H9 (cell line): ENCODE data around the gene SEMA3A. TPM values are rescaled to one million over a fixed set of nuclear protein-coding genes. Genes with fewer than 3 reads are reported as not detected.

Experiments
- DNase-seq: peaks from one replicate; pipeline ENCODE4 v3.0.0-alpha.2; 2017
- H2AFZ ChIP-seq: one replicate; pipeline ENCODE4 v1.6.1; 2013; ENCODE audit warnings: mild to moderate bottlenecking, low read length, control low read depth, moderate library complexity
- H2AK5ac ChIP-seq: 2 replicates; pipeline ENCODE4 v1.6.1; 2013; ENCODE audit warnings: low read length, control low read depth, mixed read lengths; ENCODE audit not compliant: insufficient read length
- H2BK120ac ChIP-seq: one replicate; pipeline ENCODE4 v1.6.1; 2013; ENCODE audit warnings: low read depth, mild to moderate bottlenecking, low read length, control low read depth, inconsistent platforms; ENCODE audit not compliant: poor library complexity, severe bottlenecking
- H2BK12ac ChIP-seq: 2 replicates; pipeline ENCODE4 v1.6.1; 2013; ENCODE audit warnings: low read length, control low read depth, mixed read lengths, low read depth; ENCODE audit not compliant: insufficient read length
- H2BK15ac ChIP-seq: 2 replicates; pipeline ENCODE4 v1.6.1; 2013; ENCODE audit warnings: low read depth, low read length, control low read depth
- H2BK20ac ChIP-seq: one replicate; pipeline ENCODE4 v1.6.1; 2013; ENCODE audit warnings: low read depth, mild to moderate bottlenecking, low read length, control low read depth, inconsistent platforms; ENCODE audit not compliant: poor library complexity, severe bottlenecking
- H2BK5ac ChIP-seq: 2 replicates; pipeline ENCODE4 v1.6.1; 2013; ENCODE audit warnings: low read length, control low read depth, mixed read lengths; ENCODE audit not compliant: insufficient read length
- H3K14ac ChIP-seq: 2 replicates; pipeline ENCODE4 v1.6.1; 2013; ENCODE audit warnings: low read length, control low read depth; ENCODE audit not compliant: insufficient read depth
- H3K18ac ChIP-seq: 2 replicates; pipeline ENCODE4 v1.6.1; 2013; ENCODE audit warnings: low read depth, mild to moderate bottlenecking, mixed read lengths, low read length, control low read depth; ENCODE audit not compliant: insufficient read length
- H3K23ac ChIP-seq: 2 replicates; pipeline ENCODE4 v1.6.1; 2013; ENCODE audit warnings: low read length, control low read depth, mixed read lengths, low read depth; ENCODE audit not compliant: insufficient read length
- H3K23me2 ChIP-seq: 2 replicates; pipeline ENCODE4 v1.6.1; 2013; ENCODE audit warnings: low read depth, mild to moderate bottlenecking, mixed read lengths, low read length, control low read depth; ENCODE audit not compliant: insufficient read length, poor library complexity, severe bottlenecking
- H3K27ac ChIP-seq: 2 replicates; pipeline ENCODE4 v1.5.1; 2013; ENCODE audit warnings: low read length, control low read depth, mixed read lengths, low read depth; ENCODE audit not compliant: insufficient read length
- H3K27me3 ChIP-seq: 2 replicates; pipeline ENCODE4 v1.6.1; 2013; ENCODE audit warnings: low read length, control low read depth, inconsistent platforms; ENCODE audit not compliant: insufficient read depth
- H3K4ac ChIP-seq: 2 replicates; pipeline ENCODE4 v1.6.1; 2013; ENCODE audit warnings: low read depth, mild to moderate bottlenecking, control low read depth, inconsistent platforms, low read length, moderate library complexity
- H3K4me1 ChIP-seq: 2 replicates; pipeline ENCODE4 v1.6.1; 2013; ENCODE audit warnings: low read length, control low read depth, inconsistent platforms; ENCODE audit not compliant: insufficient read depth
- H3K4me2 ChIP-seq: 2 replicates; pipeline ENCODE4 v1.6.1; 2013; ENCODE audit warnings: low read length, control low read depth, mixed read lengths; ENCODE audit not compliant: insufficient read length, insufficient read depth
- H3K56ac ChIP-seq: 2 replicates; pipeline ENCODE4 v1.6.1; 2013; ENCODE audit warnings: low read depth, mild to moderate bottlenecking, mixed read lengths, low read length, control low read depth; ENCODE audit not compliant: insufficient read length
- H3K79me1 ChIP-seq: 2 replicates; pipeline ENCODE4 v1.6.1; 2013; ENCODE audit warnings: low read depth, mild to moderate bottlenecking, moderate library complexity, low read length, control low read depth, inconsistent platforms; ENCODE audit not compliant: insufficient read depth, poor library complexity, severe bottlenecking
- H3K79me2 ChIP-seq: 2 replicates; pipeline ENCODE4 v1.6.1; 2013; ENCODE audit warnings: low read length, control low read depth, inconsistent platforms; ENCODE audit not compliant: insufficient read depth
- H3K9ac ChIP-seq: 2 replicates; pipeline ENCODE4 v1.6.1; 2013; ENCODE audit warnings: low read length, control low read depth, mixed read lengths; ENCODE audit not compliant: insufficient read length; ENCODE audit errors: extremely low read depth
- H3K9me3 ChIP-seq: one replicate; pipeline ENCODE4 v1.6.1; 2013; ENCODE audit warnings: low read depth, low read length, inconsistent platforms; ENCODE audit not compliant: control insufficient read depth
- H3T11ph ChIP-seq: one replicate; pipeline ENCODE4 v1.6.1; 2013; ENCODE audit warnings: mild to moderate bottlenecking, low read length, control low read depth, inconsistent platforms
- H4K20me1 ChIP-seq: one replicate; pipeline ENCODE4 v1.6.1; 2013; ENCODE audit not compliant: control insufficient read depth, insufficient read length, insufficient read depth
- H4K5ac ChIP-seq: 2 replicates; pipeline ENCODE4 v1.6.1; 2013; ENCODE audit warnings: low read depth, mild to moderate bottlenecking, mixed read lengths, low read length, control low read depth; ENCODE audit not compliant: insufficient read length
- H4K8ac ChIP-seq: replicated peaks from 2 replicates; pipeline ENCODE4 v1.6.1; 2013; ENCODE audit warnings: low read length, control low read depth, mixed read lengths, low read depth; ENCODE audit not compliant: insufficient read length
- H4K91ac ChIP-seq: 2 replicates; pipeline ENCODE4 v1.6.1; 2013; ENCODE audit warnings: low read depth, mild to moderate bottlenecking, moderate library complexity, mixed read lengths, low read length, control low read depth; ENCODE audit not compliant: insufficient read length
- H3K27ac Mint-ChIP-seq, 3 experiments: 2 replicates in 2 of 3; 3 replicates in 1 of 3; pipeline ENCODE4 v1.8.0; 2020 to 2021; ENCODE audit warnings: mixed read lengths in 3 of 3, mild to moderate bottlenecking in 1 of 3, moderate library complexity in 1 of 3
- H3K27me3 Mint-ChIP-seq: 2 replicates; pipeline ENCODE4 v1.8.0; 2021; ENCODE audit warnings: low read depth, mild to moderate bottlenecking, moderate library complexity, mixed read lengths
- H3K36me3 Mint-ChIP-seq, 3 experiments: 2 replicates in 2 of 3; 3 replicates in 1 of 3; pipeline ENCODE4 v1.8.0; 2020 to 2021; ENCODE audit warnings: low read depth in 3 of 3, mixed read lengths in 3 of 3; ENCODE audit not compliant: insufficient read depth in 1 of 3
- H3K4me1 Mint-ChIP-seq, 2 experiments: 2 replicates each; pipeline ENCODE4 v1.8.0; 2020; ENCODE audit warnings: mixed read lengths in 2 of 2
- H3K4me3 Mint-ChIP-seq, 2 experiments: 2 replicates in 1 of 2; 3 replicates in 1 of 2; pipeline ENCODE4 v1.8.0; 2020 to 2021; ENCODE audit warnings: mild to moderate bottlenecking in 2 of 2, mixed read lengths in 2 of 2, moderate library complexity in 1 of 2
- H3K9me3 Mint-ChIP-seq, 2 experiments: 2 replicates in 1 of 2; 3 replicates in 1 of 2; pipeline ENCODE4 v1.8.0; 2020; ENCODE audit warnings: mild to moderate bottlenecking in 2 of 2, mixed read lengths in 2 of 2, moderate library complexity in 1 of 2
- CTCF ChIP-seq: fragments of 200-600 bp; sonication (generic); conservative IDR thresholded peaks from 3 replicates; pipeline ENCODE4 v1.8.0; 2021; ENCODE audit warnings: antibody characterized with exemption, mild to moderate bottlenecking
- WGBS: extraction: QIAGEN DNeasy Blood & Tissue Kit; methylation state at CpG from one replicate; pipeline ENCODE4 v1.1.7; 2013; ENCODE audit warnings: missing lambda C conversion rate, low lambda C conversion rate, mixed read lengths; ENCODE audit not compliant: insufficient read length; ENCODE audit errors: extremely low coverage; 5-methylcytosine and 5-hydroxymethylcytosine counted together
- total RNA-seq: library from RNA; stranded (reverse); gene quantifications from 2 replicates; pipeline ENCODE4 v1.2.1, GENCODE V29; 2021

SEMA3A gene
- total RNA-seq, 1 experiment from 2014 or later: 60.0 TPM

- Histone ChIP-seq H3T11ph (no peak overlapping the region), H3K79me2 (peaks cover 5% of the 10 kb centered on the region; the same call in 1 of the 2 replicates), H3K4me2 (no peak overlapping the region), H4K8ac (no peak overlapping the region), H3K23ac (no peak overlapping the region), H4K5ac (no peak overlapping the region), H3K9ac (no peak overlapping the region), H3K27me3 (no peaks in the 10 kb centered on the region), H3K23me2 (no peaks in the 10 kb centered on the region), H3K27ac (no peak overlapping the region), H4K91ac (no peak overlapping the region), H2BK120ac (no peak overlapping the region), H3K79me1 (no peaks in the 10 kb centered on the region), H4K20me1 (no peaks in the 10 kb centered on the region), H2BK20ac (no peak overlapping the region), H2BK5ac (no peak overlapping the region), H3K9me3 (no peaks in the 10 kb centered on the region), H3K18ac (no peak overlapping the region), H3K4ac (no peak overlapping the region), H2BK12ac (no peak overlapping the region), H3K14ac (no peak overlapping the region), H3K56ac (no peak overlapping the region), H3K4me1 (peaks cover 5% of the 10 kb centered on the region), H2BK15ac (no peak overlapping the region), H2AFZ (no peak overlapping the region), H2AK5ac (no peak overlapping the region)
- no CpG with 5 or more reads among the region's 3 CpGs for WGBS
- DNase-seq: no peak
- TF ChIP-seq CTCF: no peak
- no peak overlapping the region for H3K4me3 Mint-ChIP-seq
- H3K4me1 Mint-ChIP-seq: peaks cover 24 to 27% of the 10 kb centered on the region in 2 experiments
- peaks cover 9 to 22% (median 15%) of the 10 kb centered on the region in 3 experiments for H3K36me3 Mint-ChIP-seq
- H3K9me3 Mint-ChIP-seq: peaks cover 0 to 2% of the 10 kb centered on the region in 2 experiments; a peak in 1 of 5 replicates
- peak overlapping the region; percentile 13 to 55 (median 42); a peak in 4 of 7 replicates for H3K27ac Mint-ChIP-seq
- H3K27me3 Mint-ChIP-seq: no peaks in the 10 kb centered on the region
Observed at GRCh38 chr7:84136336-84136735, 58.3 kb downstream of the SEMA3A start.
